GM12878 (cell line): ENCODE data around the gene PHLDA2. TPM values are rescaled to one million over a fixed set of nuclear protein-coding genes. Genes with fewer than 3 reads are reported as not detected.

Source experiments
- BCL11A ChIP-seq: IDR thresholded peaks from 2 replicates; pipeline ENCODE4 v1.6.1; 2011; ENCODE audit warnings: low read depth, low read length
- BCLAF1 ChIP-seq: fragments of 450-650 bp; IDR thresholded peaks from 2 replicates; pipeline ENCODE4 v1.6.1; 2017; ENCODE audit warnings: antibody characterized with exemption, mild to moderate bottlenecking, moderate library complexity
- BHLHE40 ChIP-seq, 2 experiments: fragments of 450-650 bp in 1 of 2; IDR thresholded peaks; 2 replicates each; pipeline ENCODE4 v1.6.1; 2011 to 2017; ENCODE audit warnings: low read depth in 2 of 2, borderline replicate concordance in 1 of 2, improper control_type of control experiment in 1 of 2, low read length in 1 of 2, mild to moderate bottlenecking in 1 of 2
- E4F1 ChIP-seq: fragments of 450-650 bp; IDR thresholded peaks from 2 replicates; pipeline ENCODE4 v1.6.1; 2018; ENCODE audit warnings: borderline replicate concordance, mild to moderate bottlenecking; ENCODE audit not compliant: partially characterized antibody
- NRF1 ChIP-seq: conservative IDR thresholded peaks from 2 replicates; pipeline ENCODE4 v1.6.1; 2011; ENCODE audit warnings: mild to moderate bottlenecking, low read depth, low read length, improper control_type of control experiment
- PKNOX1 ChIP-seq: fragments of 450-650 bp; IDR thresholded peaks from 2 replicates; pipeline ENCODE4 v1.6.1; 2016; ENCODE audit warnings: mild to moderate bottlenecking
- POLR2AphosphoS2 ChIP-seq: IDR thresholded peaks from 2 replicates; pipeline ENCODE4 v1.6.1; 2011; ENCODE audit warnings: low read depth, mild to moderate bottlenecking, low read length, improper control_type of control experiment, moderate library complexity
- ZNF24 ChIP-seq: fragments of 450-650 bp; IDR thresholded peaks from 2 replicates; pipeline ENCODE4 v1.6.1; 2017; ENCODE audit warnings: antibody characterized with exemption, mild to moderate bottlenecking
- polyA plus RNA-seq, 11 experiments: library from polyadenylated mRNA; depleted of rRNA in 4 of 11; unstranded in 6 of 11; stranded (reverse) in 5 of 11; fragments of >200 nt; fragmentation: Nextera tagmentation in 4 of 11; fragmentation: Illumina TruSeq in 1 of 11; extraction: Ambion mirVana in 4 of 11; extraction: Trizol in 1 of 11; gene quantifications; 1 replicate in 1 of 11; 2 replicates in 10 of 11; pipeline versions ENCODE4 v1.2.1 to v1.2.3, GENCODE V29; 2011 to 2016; ENCODE audit warnings: inconsistent platforms in 2 of 11, missing spikeins in 2 of 11, low read depth in 1 of 11
- total RNA-seq, 4 experiments: library from RNA; depleted of rRNA in 3 of 4; stranded (reverse); fragments of >200 nt in 3 of 4; fragmentation: Illumina TruSeq in 1 of 4; extraction: Trizol in 1 of 4; gene quantifications; 2 replicates each; pipeline versions ENCODE4 v1.2.1 to v1.2.3, GENCODE V29; 2013 to 2021

Gene PHLDA2
- total and polyA plus RNA-seq, 10 of the 15 experiments (the other 5 are each of a cell fraction or from before 2014, with no cell fraction given) = 0.15 to 0.49 (median 0.16) TPM; not detected in 7

- peak; percentile 86 to 94; a peak in 3 of 4 replicates for TF ChIP-seq BHLHE40 (IDR thresholded peaks at IDR 0.05; ENCODE audit: borderline replicate concordance in 1 of 2, low read depth in 2 of 2, low read length in 1 of 2)
- TF ChIP-seq E4F1 = peak; percentile 50
- no peak for TF ChIP-seq BCL11A
- TF ChIP-seq NRF1 = 0 out of 2 replicates have a peak, but pooled peaks have one; percentile 3
- no peak for TF ChIP-seq POLR2AphosphoS2
- TF ChIP-seq ZNF24 = no peak
- TF ChIP-seq BCLAF1 = no peak
- no peak for TF ChIP-seq PKNOX1
Observed at GRCh38 chr11:2901854-2902783, 27.1 kb downstream of the PHLDA2 start (continued).
